Adipocyte (in vitro differentiated cells): ENCODE data around the gene TRAPPC2L.
"Not testable (repeated sequence)": the region's sequence is repeated elsewhere in the genome, so short reads cannot be mapped to it uniquely, and the experiment has no call there.

Experiments
- DNase-seq: peaks from one replicate; pipeline ENCODE4 v3.0.0-alpha.2; 2015; ENCODE audit warnings: low read depth
- H3K27me3 ChIP-seq: replicated peaks from 2 replicates; pipeline ENCODE4 v1.7.0; 2013; ENCODE audit warnings: mild to moderate bottlenecking, low read length, moderate library complexity; ENCODE audit not compliant: control insufficient read depth, insufficient read depth
- H3K36me3 ChIP-seq: 2 replicates; pipeline ENCODE4 v1.7.0; 2013; ENCODE audit warnings: low read length, mild to moderate bottlenecking, moderate library complexity; ENCODE audit not compliant: control insufficient read depth, insufficient read depth, severe bottlenecking
- H3K4me1 ChIP-seq: 2 replicates; pipeline ENCODE4 v1.7.0; 2013; ENCODE audit warnings: mild to moderate bottlenecking, low read length, moderate library complexity; ENCODE audit not compliant: control insufficient read depth, insufficient read depth
- H3K4me3 ChIP-seq: 2 replicates; pipeline ENCODE4 v1.7.0; 2013; ENCODE audit warnings: mild to moderate bottlenecking, low read length, moderate library complexity
- H3K9ac ChIP-seq: 2 replicates; pipeline ENCODE4 v1.7.0; 2013; ENCODE audit warnings: mild to moderate bottlenecking, low read length, moderate library complexity
- H3K9me3 ChIP-seq: 2 replicates; pipeline ENCODE4 v1.7.0; 2013; ENCODE audit warnings: mild to moderate bottlenecking, low read length, moderate library complexity; ENCODE audit not compliant: control insufficient read depth

Gene TRAPPC2L

GRCh38 chr16:88892065-88892464, 35.1 kb downstream of the TRAPPC2L start:
- peaks cover 8% of the 10 kb centered on the region for H3K4me1 ChIP-seq
- DNase-seq, result no peak
- H3K4me3 ChIP-seq, result no peak overlapping the region
- H3K27me3 ChIP-seq, result peaks cover 11% of the 10 kb centered on the region
- H3K9me3 ChIP-seq, result no peaks in the 10 kb centered on the region
- no peaks in the 10 kb centered on the region for H3K36me3 ChIP-seq
- H3K9ac ChIP-seq, result no peak overlapping the region

DNA sequence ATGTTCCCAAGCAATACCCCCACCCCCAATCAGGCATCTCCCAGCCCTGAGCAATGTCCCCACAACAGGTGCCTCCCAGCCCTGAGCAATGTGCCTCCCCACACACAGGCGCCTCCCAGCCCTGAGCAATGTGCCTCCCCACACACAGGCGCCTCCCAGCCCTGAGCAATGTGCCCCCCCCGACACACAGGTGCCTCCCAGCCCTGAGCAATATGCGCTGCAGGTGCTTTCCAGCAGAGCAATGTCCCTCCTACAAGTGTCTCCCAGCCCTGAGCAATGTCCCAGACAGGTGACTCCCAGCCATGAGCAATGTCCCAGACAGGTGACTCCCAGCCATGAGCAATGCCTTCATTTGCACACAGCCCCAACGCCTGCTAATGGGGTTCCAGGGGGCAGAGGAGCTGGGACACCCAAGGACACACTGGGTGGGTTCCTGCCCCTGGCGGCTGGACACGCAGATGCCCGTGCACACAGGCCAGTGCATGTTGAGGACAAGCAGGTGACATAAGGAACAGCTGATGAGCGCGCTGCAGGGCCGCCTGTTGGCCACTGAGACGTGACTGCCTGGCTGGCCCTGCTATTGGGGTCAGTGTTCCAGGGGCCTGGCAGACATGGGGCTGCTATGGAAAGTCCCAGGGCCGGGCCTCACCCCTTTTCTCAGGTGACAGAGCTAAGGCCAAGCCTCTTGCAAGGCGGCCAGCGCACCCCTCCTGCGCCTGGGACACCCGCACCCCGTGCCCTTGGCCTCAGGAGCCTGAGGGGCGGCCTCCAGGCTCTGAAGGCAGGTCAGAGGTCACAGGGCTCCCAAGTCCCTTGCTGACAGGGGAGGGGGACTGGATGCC, 36.4 kb downstream of the TRAPPC2L start:
- Histone ChIP-seq H3K4me3 (no peak overlapping the region), H3K9ac (no peak overlapping the region), H3K36me3 (no peaks in the 10 kb centered on the region), H3K9me3 (no peaks in the 10 kb centered on the region), H3K27me3 (peaks cover 11% of the 10 kb centered on the region), H3K4me1 (no peaks in the 10 kb centered on the region)
- DNase-seq, result no peak

DNA sequence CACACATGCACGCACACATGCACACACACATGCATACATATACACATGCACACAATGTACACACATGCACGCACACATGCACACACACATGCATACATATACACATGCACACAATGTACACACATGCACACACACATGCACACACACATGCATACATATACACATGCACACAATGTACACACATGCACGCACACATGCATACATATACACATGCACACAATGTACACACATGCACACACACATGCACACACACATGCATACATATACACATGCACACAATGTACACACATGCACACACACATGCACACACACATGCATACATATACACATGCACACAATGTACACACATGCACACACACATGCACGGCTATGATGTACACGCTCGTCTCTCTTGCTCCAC, 37.3 kb downstream of the TRAPPC2L start:
- not testable (repeated sequence) for H3K9me3 ChIP-seq, H3K4me1 ChIP-seq, H3K9ac ChIP-seq, H3K4me3 ChIP-seq, H3K36me3 ChIP-seq, DNase-seq
- H3K27me3 ChIP-seq, result peaks cover 11% of the 10 kb centered on the region

DNA sequence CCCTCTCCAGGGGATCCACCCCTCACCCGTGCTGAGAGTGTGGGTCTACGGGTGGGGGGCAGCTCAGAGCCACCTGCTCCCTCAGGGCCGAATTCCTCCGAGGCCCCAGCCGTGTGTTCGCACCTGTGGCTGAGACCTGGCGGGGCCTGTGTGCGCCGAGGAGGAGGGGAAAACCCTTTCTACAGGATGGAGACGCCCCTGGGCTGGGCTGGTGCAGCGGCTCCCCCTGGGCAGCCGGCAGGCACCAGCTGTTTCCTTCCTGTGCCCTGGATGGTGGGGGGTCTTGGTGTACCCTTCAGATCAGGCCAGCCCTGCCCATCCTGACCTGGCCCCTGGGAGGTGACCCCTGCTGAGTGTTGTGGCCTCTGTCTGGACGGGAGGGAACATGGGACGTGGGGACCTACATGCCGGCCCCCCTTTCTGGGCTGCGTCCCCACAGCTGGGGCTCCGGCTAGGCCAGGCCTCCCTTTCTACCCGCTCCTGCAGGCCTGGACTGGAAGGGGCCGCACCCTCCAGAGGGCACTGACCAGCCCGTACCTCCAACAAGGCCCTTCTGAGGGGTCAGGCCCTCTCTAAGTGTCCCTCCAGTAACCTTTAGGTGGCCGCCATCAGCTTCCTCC, 37.9 kb downstream of the TRAPPC2L start:
- no peak for DNase-seq

DNA sequence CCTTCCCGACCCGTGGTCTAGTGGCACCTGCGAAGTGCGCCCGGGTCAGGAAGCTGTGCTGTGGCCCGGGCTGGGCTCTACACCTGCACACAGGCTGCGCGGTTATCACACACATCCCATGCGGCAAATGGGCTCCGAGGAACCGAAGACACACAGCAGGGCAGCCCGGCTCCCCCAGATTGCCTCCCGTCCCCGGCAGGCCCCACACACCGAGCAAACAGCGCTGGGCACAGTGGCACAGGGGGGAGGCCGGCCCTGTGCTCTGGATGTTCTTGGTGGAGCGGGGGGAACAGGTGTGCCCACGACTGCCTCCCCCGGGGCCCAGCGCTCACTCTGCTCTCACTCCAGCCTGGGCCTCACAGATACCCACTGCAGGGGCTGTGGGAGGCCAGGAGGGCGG, 38.4 kb downstream of the TRAPPC2L start:
- H3K4me1 ChIP-seq, result no peaks in the 10 kb centered on the region
- H3K9ac ChIP-seq, result no peak overlapping the region
- no peak overlapping the region for H3K4me3 ChIP-seq
- no peak for DNase-seq
- H3K27me3 ChIP-seq, result peaks cover 6% of the 10 kb centered on the region
- no peaks in the 10 kb centered on the region for H3K9me3 ChIP-seq
- H3K36me3 ChIP-seq, result no peaks in the 10 kb centered on the region

More for the DNA sequence above, 37.9 kb downstream of the TRAPPC2L start:
- Histone ChIP-seq H3K4me3 (no peak overlapping the region), H3K4me1 (no peaks in the 10 kb centered on the region), H3K27me3 (peaks cover 11% of the 10 kb centered on the region), H3K9me3 (no peaks in the 10 kb centered on the region), H3K36me3 (no peaks in the 10 kb centered on the region), H3K9ac (no peak overlapping the region)

GRCh38 chr16:88896238-88897070, 39.5 kb downstream of the TRAPPC2L start:
- no peak overlapping the region for H3K4me3 ChIP-seq
- DNase-seq, result no peak
- no peaks in the 10 kb centered on the region for H3K4me1 ChIP-seq
- H3K27me3 ChIP-seq, result peaks cover 4% of the 10 kb centered on the region
- no peaks in the 10 kb centered on the region for H3K9me3 ChIP-seq
- H3K36me3 ChIP-seq, result no peaks in the 10 kb centered on the region
- H3K9ac ChIP-seq, result no peak overlapping the region

DNA sequence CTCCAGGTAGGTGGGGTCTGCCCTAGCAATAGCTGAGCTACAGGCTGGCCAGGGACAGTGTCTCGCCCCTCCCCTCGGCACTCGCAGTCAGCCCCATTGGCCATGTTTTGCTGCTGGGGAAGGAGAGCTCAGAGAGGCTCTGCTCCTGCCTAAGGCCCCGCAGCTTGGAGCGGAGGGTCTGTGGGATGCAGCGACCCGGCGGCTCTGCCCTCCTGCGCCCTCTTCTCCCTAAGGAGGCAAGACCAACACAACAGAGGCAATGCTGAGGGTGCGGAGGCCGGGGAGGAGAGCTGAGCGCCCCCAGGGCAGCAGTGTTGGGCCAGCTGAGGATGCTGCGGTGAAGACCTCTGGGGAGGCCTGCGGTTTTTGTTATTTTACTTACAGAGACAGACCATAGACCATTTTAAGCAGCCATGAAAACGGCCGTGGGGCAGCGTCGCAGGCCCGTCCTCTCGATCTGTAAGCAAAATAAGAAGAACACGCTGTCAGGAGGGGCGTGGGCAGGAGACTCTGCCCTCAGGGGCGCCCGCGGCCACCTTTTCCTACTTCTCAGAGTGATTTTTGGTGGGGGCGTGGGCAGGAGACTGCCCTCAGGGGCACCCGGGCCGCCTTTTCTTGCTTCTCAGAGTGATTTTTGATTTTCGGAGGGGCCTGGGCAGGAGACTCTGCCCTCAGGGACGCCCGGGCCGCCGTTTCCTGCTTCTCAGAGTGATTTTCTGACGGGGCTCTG, 40.9 kb downstream of the TRAPPC2L start:
- Histone ChIP-seq H3K4me3 (no peak overlapping the region), H3K36me3 (no peaks in the 10 kb centered on the region), H3K9me3 (no peaks in the 10 kb centered on the region), H3K4me1 (no peaks in the 10 kb centered on the region), H3K9ac (no peak overlapping the region), H3K27me3 (peaks cover 4% of the 10 kb centered on the region)
- no peak for DNase-seq

DNA sequence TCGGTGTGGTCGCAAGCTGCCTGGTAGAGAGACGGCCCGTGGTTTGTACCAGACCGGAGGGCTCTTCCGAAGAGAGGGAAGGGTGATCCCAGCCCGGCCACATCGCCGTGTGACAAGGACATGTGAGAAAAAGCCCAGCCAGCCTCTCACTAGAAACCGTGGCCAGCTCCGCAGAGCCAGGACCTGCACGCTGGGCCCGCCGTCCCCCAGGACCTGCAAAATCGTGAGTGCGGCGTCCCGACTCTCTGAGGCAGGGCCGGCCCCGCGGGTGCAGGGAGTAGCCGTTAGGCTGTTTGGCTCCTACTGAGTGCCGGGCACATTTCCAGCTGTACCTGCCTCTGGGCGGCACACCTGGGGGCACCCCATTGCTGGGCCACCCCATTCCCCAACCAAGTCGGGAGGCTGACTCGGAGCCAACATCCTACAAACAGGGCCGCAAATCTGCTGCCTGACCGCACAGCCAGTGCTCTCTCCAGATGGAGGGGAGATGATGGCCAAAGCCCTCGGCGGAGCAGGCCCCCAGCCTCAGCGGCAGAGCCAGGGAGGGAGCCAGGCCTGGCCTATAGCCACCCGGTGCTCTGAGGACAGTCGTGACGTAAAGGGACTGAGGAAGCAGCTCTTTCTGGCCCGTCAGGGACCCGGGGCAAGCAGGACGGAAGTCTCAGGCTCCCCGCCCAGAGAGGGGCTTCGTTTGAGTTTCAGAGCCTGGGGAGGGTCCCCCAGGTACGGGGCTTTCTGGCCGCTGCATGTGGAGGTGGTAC, 43.2 kb downstream of the TRAPPC2L start:
- no peak overlapping the region for H3K4me3 ChIP-seq
- no peak for DNase-seq

GRCh38 chr16:88900662-88901052, 43.7 kb downstream of the TRAPPC2L start:
- no peaks in the 10 kb centered on the region for H3K9me3 ChIP-seq
- H3K4me3 ChIP-seq, result no peak overlapping the region
- H3K36me3 ChIP-seq, result no peaks in the 10 kb centered on the region
- no peak for DNase-seq
- no peaks in the 10 kb centered on the region for H3K4me1 ChIP-seq
- H3K27me3 ChIP-seq, result peaks cover 11% of the 10 kb centered on the region
- H3K9ac ChIP-seq, result no peak overlapping the region

More for the DNA sequence above, 43.2 kb downstream of the TRAPPC2L start:
- no peaks in the 10 kb centered on the region for H3K36me3 ChIP-seq
- no peaks in the 10 kb centered on the region for H3K9me3 ChIP-seq
- H3K4me1 ChIP-seq, result no peaks in the 10 kb centered on the region
- peaks cover 11% of the 10 kb centered on the region for H3K27me3 ChIP-seq
- no peak overlapping the region for H3K9ac ChIP-seq

GRCh38 chr16:88901718-88902337, 44.9 kb downstream of the TRAPPC2L start:
- Histone ChIP-seq H3K4me1 (no peaks in the 10 kb centered on the region), H3K27me3 (peaks cover 11% of the 10 kb centered on the region), H3K36me3 (no peaks in the 10 kb centered on the region), H3K4me3 (no peak overlapping the region), H3K9me3 (no peaks in the 10 kb centered on the region), H3K9ac (no peak overlapping the region)
- no peak for DNase-seq
